Lower lobe of right lung (tissue), 2 donors: Measurements from ENCODE around the gene ARR3. TPM values are rescaled to one million over a fixed set of nuclear protein-coding genes. Genes with fewer than 3 reads are reported as not detected.
A peak's percentile ranks its signal among the peaks of the same experiment; 100 is the strongest.

Experiments
- ATAC-seq, 2 donors: fragments of 200-7000 bp; cut with Tn5 transposase; one replicate each; pipeline ENCODE4 v1.9.1; 2020 to 2022; ENCODE audit warnings: mild to moderate bottlenecking in 2 of 2, moderate library complexity in 2 of 2
- DNase-seq: peaks from one replicate; pipeline ENCODE4 v3.0.0-alpha.2; 2020
- H3K27ac ChIP-seq: fragments of 200-600 bp; one replicate; pipeline ENCODE4 v1.8.0; 2022
- H3K27me3 ChIP-seq: fragments of 200-600 bp; one replicate; pipeline ENCODE4 v1.8.0; 2022; ENCODE audit warnings: low read depth
- H3K36me3 ChIP-seq: fragments of 200-600 bp; one replicate; pipeline ENCODE4 v1.8.0; 2022; ENCODE audit warnings: mild to moderate bottlenecking
- H3K4me1 ChIP-seq: fragments of 200-600 bp; one replicate; pipeline ENCODE4 v1.8.0; 2022
- H3K4me3 ChIP-seq: fragments of 200-600 bp; one replicate; pipeline ENCODE4 v1.8.0; 2022; ENCODE audit warnings: mild to moderate bottlenecking
- H3K9me3 ChIP-seq: fragments of 200-600 bp; one replicate; pipeline ENCODE4 v1.8.0; 2022
- CTCF ChIP-seq: fragments of 200-600 bp; IDR thresholded peaks from one replicate; pipeline ENCODE4 v1.8.0; 2022; ENCODE audit warnings: antibody characterized with exemption, mild to moderate bottlenecking
- intact Hi-C: fragments of 100-400 bp; cut with DNase I; formaldehyde crosslinking; loops from one replicate; pipeline ENCODE4 v1.11.0; 2022
- total RNA-seq: library from RNA; stranded (reverse); fragmentation: NEBNext Ultra II Directional; extraction: Animal tissue kit (Norgen Biotek cat#: 25700); gene quantifications from one replicate; pipeline ENCODE4 v1.2.1, GENCODE V29; 2021
- donor health status: DM: no; HTN: yes; CAD: no; lungs with severe emphysema.

Gene ARR3
- total RNA-seq, 1 donor from 2014 or later, result not detected

GRCh38 chrX:70280573-70280972, 12.4 kb downstream of the ARR3 start:
- H3K9me3 ChIP-seq, result no peaks in the 10 kb centered on the region
- no peak overlapping the region for H3K4me3 ChIP-seq
- ATAC-seq, result no peak
- no peak for TF ChIP-seq CTCF
- H3K4me1 ChIP-seq, result no peaks in the 10 kb centered on the region
- DNase-seq, result no peak
- no peaks in the 10 kb centered on the region for H3K36me3 ChIP-seq
- H3K27ac ChIP-seq, result no peak overlapping the region
- intact Hi-C loops, result no loop called here
- H3K27me3 ChIP-seq, result no peaks in the 10 kb centered on the region

- no peak within 1 kb of the TSS for H3K4me3 ChIP-seq
- peaks cover 10% of the 10 kb centered on the region for H3K36me3 ChIP-seq
- no peaks in the 10 kb centered on the region for H3K9me3 ChIP-seq
- no peak for TF ChIP-seq CTCF
- intact Hi-C loops, result no loop called here
- H3K27me3 ChIP-seq, result no peaks in the 10 kb centered on the region
- H3K27ac ChIP-seq, result no peak within 1 kb of the TSS
- H3K4me1 ChIP-seq, result no peaks in the 10 kb centered on the region
- DNase-seq, result no peak
- ATAC-seq, result no peak
Observed at GRCh38 chrX:70281951-70282350, 13.8 kb downstream of the ARR3 start, which contains the start of gene RAB41. TSS of gene RAB41 (plus strand) at chrX:70282172. CDS start at chrX:70282218, 46 bp downstream.

GRCh38 chrX:70289168-70289792, 21.1 kb downstream of the ARR3 start:
- Histone ChIP-seq H3K4me3 (peak overlapping the region; percentile 62), H3K27ac (peak overlapping the region; percentile 72), H3K4me1 (peaks cover 13% of the 10 kb centered on the region), H3K9me3 (no peaks in the 10 kb centered on the region), H3K27me3 (no peaks in the 10 kb centered on the region), H3K36me3 (peaks cover 21% of the 10 kb centered on the region)
- no peak for ATAC-seq
- intact Hi-C loops, result no loop called here
- TF ChIP-seq CTCF, result no peak
- DNase-seq, result no peak

GRCh38 chrX:70289793-70290770, 21.9 kb downstream of the ARR3 start, which contains the start of the genes KIF4A and PDZD11:
TSS of gene KIF4A (plus strand) at chrX:70290104. CDS start at chrX:70290459, 355 bp downstream.
TSS of gene PDZD11 (minus strand) at chrX:70289927. CDS start at chrX:70289341, 586 bp downstream.
- intact Hi-C loops, result no loop called here

More at GRCh38 chrX:70289793-70290770, 21.9 kb downstream of the ARR3 start, which contains the start of the genes KIF4A and PDZD11:
- Histone ChIP-seq H3K27ac (peak within 1 kb of the TSS; percentile 72), H3K4me1 (peaks cover 13% of the 10 kb centered on the region), H3K27me3 (no peaks in the 10 kb centered on the region), H3K4me3 (peak within 1 kb of the TSS; percentile 62), H3K36me3 (peaks cover 21% of the 10 kb centered on the region), H3K9me3 (no peaks in the 10 kb centered on the region)
- ATAC-seq (peak; percentile 100), DNase-seq (peak; percentile 85)
- no peak for TF ChIP-seq CTCF
